Lower lobe of right lung (tissue), 2 donors: ENCODE measurements around the gene MOGAT3. TPM values are rescaled to one million over a fixed set of nuclear protein-coding genes. Genes with fewer than 3 reads are reported as not detected.

Source experiments
- ATAC-seq, 2 donors: fragments of 200-7000 bp; cut with Tn5 transposase; one replicate each; pipeline ENCODE4 v1.9.1; 2020 to 2022; ENCODE audit warnings: mild to moderate bottlenecking in 2 of 2, moderate library complexity in 2 of 2
- DNase-seq: peaks from one replicate; pipeline ENCODE4 v3.0.0-alpha.2; 2020
- H3K27ac ChIP-seq: fragments of 200-600 bp; one replicate; pipeline ENCODE4 v1.8.0; 2022
- H3K27me3 ChIP-seq: fragments of 200-600 bp; one replicate; pipeline ENCODE4 v1.8.0; 2022; ENCODE audit warnings: low read depth
- H3K36me3 ChIP-seq: fragments of 200-600 bp; one replicate; pipeline ENCODE4 v1.8.0; 2022; ENCODE audit warnings: mild to moderate bottlenecking
- H3K4me1 ChIP-seq: fragments of 200-600 bp; one replicate; pipeline ENCODE4 v1.8.0; 2022
- H3K4me3 ChIP-seq: fragments of 200-600 bp; one replicate; pipeline ENCODE4 v1.8.0; 2022; ENCODE audit warnings: mild to moderate bottlenecking
- H3K9me3 ChIP-seq: fragments of 200-600 bp; one replicate; pipeline ENCODE4 v1.8.0; 2022
- intact Hi-C: fragments of 100-400 bp; cut with DNase I; formaldehyde crosslinking; loops from one replicate; pipeline ENCODE4 v1.11.0; 2022
- total RNA-seq: library from RNA; stranded (reverse); fragmentation: NEBNext Ultra II Directional; extraction: Animal tissue kit (Norgen Biotek cat#: 25700); gene quantifications from one replicate; pipeline ENCODE4 v1.2.1, GENCODE V29; 2021
- TF ChIP-seq, protein P1 (sequence below): fragments of 200-600 bp; IDR thresholded peaks from one replicate; pipeline ENCODE4 v1.8.0; 2022; ENCODE audit warnings: antibody characterized with exemption, mild to moderate bottlenecking
- donor health status: DM: no; HTN: yes; CAD: no; lungs with severe emphysema.

Gene MOGAT3
- total RNA-seq, 1 donor from 2014 or later: not detected

DNA sequence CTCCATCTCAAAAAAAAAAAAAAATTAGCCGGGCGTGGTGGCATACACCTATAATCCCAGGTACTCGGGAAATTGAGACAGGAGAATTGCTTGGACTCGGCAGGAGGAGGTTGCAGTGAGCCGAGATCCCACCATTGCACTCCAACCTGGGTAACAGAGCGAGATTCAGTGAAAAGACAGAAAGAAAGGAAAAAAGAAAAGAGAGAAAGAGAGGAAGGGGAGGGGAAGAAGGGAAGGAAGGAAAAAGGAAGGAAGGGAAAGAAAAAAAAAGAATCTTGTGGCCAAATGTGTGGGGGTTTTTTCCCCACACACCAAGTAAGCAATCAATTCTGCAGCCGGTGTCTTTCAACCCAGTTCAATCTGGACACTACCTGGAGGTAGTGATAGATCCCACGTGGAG is 11.7 kb downstream of the MOGAT3 start:
- TF ChIP-seq, protein P1, sequence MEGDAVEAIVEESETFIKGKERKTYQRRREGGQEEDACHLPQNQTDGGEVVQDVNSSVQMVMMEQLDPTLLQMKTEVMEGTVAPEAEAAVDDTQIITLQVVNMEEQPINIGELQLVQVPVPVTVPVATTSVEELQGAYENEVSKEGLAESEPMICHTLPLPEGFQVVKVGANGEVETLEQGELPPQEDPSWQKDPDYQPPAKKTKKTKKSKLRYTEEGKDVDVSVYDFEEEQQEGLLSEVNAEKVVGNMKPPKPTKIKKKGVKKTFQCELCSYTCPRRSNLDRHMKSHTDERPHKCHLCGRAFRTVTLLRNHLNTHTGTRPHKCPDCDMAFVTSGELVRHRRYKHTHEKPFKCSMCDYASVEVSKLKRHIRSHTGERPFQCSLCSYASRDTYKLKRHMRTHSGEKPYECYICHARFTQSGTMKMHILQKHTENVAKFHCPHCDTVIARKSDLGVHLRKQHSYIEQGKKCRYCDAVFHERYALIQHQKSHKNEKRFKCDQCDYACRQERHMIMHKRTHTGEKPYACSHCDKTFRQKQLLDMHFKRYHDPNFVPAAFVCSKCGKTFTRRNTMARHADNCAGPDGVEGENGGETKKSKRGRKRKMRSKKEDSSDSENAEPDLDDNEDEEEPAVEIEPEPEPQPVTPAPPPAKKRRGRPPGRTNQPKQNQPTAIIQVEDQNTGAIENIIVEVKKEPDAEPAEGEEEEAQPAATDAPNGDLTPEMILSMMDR: no peak
- no peaks in the 10 kb centered on the region for H3K36me3 ChIP-seq
- H3K27me3 ChIP-seq: peaks cover 14% of the 10 kb centered on the region
- H3K9me3 ChIP-seq: no peaks in the 10 kb centered on the region
- H3K4me3 ChIP-seq: no peak overlapping the region
- DNase-seq (no peak), ATAC-seq (no peak)
- intact Hi-C loops: no loop called here
- no peak overlapping the region for H3K27ac ChIP-seq
- H3K4me1 ChIP-seq: no peaks in the 10 kb centered on the region

DNA sequence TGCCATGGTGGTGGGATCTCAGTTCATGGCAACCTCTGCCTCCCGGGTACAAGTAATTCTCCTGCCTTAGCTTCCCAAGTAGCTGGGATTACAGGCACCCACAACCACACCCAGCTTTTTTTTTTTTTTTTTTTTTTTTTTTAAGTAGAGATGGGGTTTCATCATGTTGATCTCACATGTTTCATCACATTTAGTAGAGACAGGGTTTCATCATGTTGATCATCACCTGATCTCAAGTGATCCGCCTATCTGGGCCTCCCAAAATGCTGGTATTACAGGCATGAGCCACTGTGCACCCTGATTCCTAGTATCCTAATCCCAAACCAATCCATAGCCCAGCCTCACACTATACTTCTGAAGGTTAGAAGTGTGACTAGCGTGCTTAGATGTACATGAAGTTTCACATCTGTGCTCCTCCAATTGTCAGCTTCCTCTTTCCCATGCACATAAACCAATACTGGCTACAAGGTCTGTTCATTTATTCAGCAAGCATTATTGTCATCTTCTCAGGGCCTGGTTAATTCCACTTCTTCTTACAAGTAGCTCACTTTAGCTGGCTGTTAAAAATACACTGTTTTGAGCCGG is 13.9 kb downstream of the MOGAT3 start:
- Histone ChIP-seq H3K4me1 (no peaks in the 10 kb centered on the region), H3K4me3 (no peak overlapping the region), H3K9me3 (no peaks in the 10 kb centered on the region), H3K27me3 (peaks cover 21% of the 10 kb centered on the region), H3K36me3 (no peaks in the 10 kb centered on the region), H3K27ac (no peak overlapping the region)
- intact Hi-C loops: no loop called here
- DNase-seq: no peak
- ATAC-seq: no peak
- TF ChIP-seq, protein P1: no peak

DNA sequence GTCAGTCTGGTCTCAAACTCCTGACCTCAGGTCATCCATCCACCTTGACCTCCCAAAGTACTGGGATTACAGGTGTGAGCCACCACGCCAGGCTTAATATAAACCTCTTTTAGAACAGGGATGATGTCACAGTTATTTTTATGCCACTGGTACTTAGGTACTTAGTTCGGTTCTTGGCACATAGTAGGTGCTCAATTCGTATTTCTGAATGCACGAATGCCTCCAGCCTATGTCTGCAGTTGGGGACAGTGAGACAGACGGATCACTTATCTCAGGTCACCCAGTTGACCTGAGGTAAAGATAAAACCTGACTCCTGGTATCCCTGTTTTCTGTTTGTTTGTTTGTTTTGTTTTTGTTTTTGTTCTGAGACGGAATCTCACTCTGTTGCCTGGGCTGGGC is 14.6 kb downstream of the MOGAT3 start:
- DNase-seq: no peak
- TF ChIP-seq, protein P1: no peak
- Histone ChIP-seq H3K4me3 (no peak overlapping the region), H3K27me3 (peaks cover 26% of the 10 kb centered on the region), H3K4me1 (no peaks in the 10 kb centered on the region), H3K36me3 (no peaks in the 10 kb centered on the region), H3K27ac (no peak overlapping the region), H3K9me3 (no peaks in the 10 kb centered on the region)
- intact Hi-C loops: no loop called here
- no peak for ATAC-seq

DNA sequence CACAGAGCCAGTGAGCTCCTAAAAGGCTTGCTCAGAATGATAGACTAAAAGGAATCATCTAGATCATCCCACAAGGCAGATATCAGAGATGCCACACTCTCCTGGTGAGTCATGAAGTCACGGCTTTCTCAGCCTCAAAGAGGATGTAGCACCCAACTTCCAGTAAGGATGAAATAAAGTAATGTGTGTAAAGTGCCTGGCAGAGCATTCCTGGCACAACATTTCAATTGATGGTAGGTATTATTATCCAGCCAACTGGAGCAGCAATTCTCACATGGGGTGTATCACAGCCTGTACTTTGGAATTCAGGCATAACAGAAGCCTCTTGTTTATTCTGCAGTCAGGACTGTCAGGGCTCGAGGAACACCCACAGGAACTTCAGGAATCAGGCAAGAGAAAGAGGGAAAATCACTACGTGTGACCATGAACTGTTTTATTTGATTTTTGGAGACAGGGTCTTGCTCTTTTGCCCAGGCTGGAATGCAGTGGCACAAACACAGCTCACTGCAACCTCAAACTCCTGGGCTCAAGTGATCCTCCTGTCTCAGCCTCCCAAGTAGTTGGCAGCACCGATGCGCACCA is 15.5 kb downstream of the MOGAT3 start:
- Histone ChIP-seq H3K4me1 (peaks cover under 1% of the 10 kb centered on the region), H3K36me3 (no peaks in the 10 kb centered on the region), H3K27me3 (peaks cover 34% of the 10 kb centered on the region), H3K9me3 (no peaks in the 10 kb centered on the region), H3K4me3 (no peak overlapping the region), H3K27ac (no peak overlapping the region)
- TF ChIP-seq, protein P1: no peak
- intact Hi-C loops: no loop called here
- ATAC-seq (no peak), DNase-seq (no peak)

DNA sequence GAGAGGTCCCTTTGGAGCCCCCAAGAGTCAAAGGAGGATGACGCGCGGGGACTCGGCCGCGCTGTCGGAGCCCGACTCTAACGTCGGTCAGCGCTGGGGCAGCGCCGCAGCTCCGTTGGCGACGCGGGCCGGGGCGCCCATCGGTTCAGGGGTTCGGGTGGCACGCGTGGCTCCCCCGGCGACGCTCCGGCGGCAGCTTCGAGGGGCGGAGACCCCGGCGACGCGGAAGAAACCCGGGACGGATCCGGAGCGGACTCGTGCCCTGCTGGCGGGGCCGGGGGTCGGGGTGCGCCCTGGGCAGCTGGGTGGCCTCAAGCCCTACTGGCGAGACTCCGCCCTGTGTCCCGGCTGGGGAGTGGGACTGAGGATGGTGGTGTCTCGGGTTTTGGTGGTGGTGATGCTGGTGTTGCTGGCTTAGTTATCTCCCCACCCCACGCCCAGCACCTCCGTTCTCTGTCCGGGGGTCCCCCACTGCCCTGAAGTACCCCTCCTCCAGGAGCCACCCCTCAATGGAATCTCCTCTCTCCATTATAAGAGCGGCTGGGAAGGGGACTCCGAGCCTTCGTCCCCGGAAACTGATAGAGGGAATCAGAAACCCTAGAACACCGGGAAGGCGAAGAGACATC is 20.6 kb downstream of the MOGAT3 start, which contains the start of gene NAT16:
Gene NAT16 (minus strand): TSS at position 164 of the 626 bp plus-strand sequence. CDS start 5,486 bp downstream, outside the sequence.
- peaks cover 79% of the 10 kb centered on the region for H3K27me3 ChIP-seq
- intact Hi-C loops: no loop called here
- H3K9me3 ChIP-seq: no peaks in the 10 kb centered on the region
- ATAC-seq: no peak
- H3K4me1 ChIP-seq: peaks cover 7% of the 10 kb centered on the region
- H3K27ac ChIP-seq: no peak within 1 kb of the TSS
- H3K4me3 ChIP-seq: no peak within 1 kb of the TSS
- no peak for DNase-seq
- H3K36me3 ChIP-seq: no peaks in the 10 kb centered on the region
- TF ChIP-seq, protein P1: no peak
